Activated CD8-positive, alpha-beta memory T cell treated with anti-CD3 and anti-CD28 coated beads, Interleukin-2, amount 50 U/mL, for 48 hours (primary cell): ENCODE results near the gene TMEM256.
A peak's percentile ranks its signal among the peaks of the same experiment; 100 is the strongest.

ENCODE experiments used
- DNase-seq: peaks from one replicate; pipeline ENCODE4 v3.0.0-alpha.2; 2020

The TMEM256 gene

DNA sequence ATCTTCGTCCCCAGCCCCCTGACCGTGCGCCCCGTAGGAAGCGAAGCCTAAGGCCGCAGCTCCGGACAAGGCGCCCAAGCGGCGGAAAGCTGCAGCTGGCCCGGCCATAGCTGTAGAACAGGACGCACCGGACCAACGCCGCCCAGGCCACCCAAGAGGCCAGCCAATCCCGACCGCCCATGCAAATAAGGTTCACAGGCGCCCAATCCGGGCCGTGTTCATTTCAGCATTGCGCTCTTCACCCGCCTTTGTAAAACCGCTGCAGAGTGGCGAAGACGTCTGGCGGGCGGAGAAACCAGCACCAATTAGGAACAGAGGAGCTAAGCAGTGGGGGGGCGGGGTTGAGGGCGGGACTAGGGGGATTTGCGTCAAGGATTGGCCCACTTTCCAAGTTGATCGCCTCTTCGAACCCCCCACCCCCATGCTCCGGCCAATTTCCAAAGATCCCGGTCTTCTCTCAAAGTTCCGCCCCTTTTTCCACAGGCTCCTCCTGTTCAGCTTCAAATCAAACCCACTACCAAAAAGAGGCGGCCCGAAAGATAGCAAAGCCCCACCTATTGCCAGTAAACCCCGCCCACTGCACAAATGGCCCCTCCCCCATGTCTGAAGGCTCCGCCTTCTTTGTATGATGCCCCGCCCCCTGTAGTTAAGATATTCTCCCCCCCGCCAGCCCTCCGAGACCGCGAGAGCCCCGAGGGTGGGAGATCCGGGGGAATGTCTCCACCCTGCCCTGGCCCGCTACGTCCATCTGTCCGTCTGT is at the start of gene TMEM256:
TMEM256 (minus strand) TSS at position 121 of the 760 bp plus-strand sequence; CDS start at position 108, 13 bp downstream.
- DNase-seq: peak; percentile 95

DNA sequence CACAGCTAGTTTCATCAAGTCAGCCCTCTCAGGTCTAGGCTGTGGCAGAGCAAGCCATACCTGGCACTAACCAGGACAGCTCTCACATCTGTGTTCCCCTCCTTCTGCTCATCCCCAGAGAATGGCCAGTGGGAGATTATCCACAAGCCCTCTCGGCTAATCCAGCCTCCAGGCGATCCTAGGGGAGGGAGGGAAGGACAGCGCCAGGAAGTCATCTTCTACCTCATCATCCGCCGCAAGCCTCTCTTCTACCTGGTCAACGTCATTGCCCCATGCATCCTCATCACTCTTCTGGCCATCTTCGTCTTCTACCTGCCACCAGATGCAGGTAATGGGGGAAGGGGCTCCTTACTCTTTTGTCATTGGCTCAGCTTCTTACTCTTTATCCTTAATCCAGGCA is 44.6 kb upstream of the TMEM256 start:
- no peak for DNase-seq

DNA sequence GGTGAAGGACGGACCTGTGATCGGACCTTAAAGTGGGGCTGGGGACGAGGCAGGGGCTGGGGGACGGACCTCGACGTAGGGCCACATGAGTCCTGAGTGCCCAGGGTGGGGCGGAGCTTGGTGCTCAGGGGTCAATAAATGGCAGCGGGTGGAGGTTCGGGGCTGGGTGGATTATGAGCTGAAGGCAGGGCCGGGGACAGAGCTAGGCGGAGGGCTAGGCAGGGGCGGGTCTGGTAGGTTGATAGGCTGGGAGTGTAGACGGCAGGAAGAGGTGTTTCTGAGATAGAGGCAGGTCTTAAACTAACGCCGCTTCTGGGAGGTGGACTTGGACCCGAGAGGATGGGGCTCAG is 41.7 kb upstream of the TMEM256 start:
- peak; percentile 63 for DNase-seq

DNA sequence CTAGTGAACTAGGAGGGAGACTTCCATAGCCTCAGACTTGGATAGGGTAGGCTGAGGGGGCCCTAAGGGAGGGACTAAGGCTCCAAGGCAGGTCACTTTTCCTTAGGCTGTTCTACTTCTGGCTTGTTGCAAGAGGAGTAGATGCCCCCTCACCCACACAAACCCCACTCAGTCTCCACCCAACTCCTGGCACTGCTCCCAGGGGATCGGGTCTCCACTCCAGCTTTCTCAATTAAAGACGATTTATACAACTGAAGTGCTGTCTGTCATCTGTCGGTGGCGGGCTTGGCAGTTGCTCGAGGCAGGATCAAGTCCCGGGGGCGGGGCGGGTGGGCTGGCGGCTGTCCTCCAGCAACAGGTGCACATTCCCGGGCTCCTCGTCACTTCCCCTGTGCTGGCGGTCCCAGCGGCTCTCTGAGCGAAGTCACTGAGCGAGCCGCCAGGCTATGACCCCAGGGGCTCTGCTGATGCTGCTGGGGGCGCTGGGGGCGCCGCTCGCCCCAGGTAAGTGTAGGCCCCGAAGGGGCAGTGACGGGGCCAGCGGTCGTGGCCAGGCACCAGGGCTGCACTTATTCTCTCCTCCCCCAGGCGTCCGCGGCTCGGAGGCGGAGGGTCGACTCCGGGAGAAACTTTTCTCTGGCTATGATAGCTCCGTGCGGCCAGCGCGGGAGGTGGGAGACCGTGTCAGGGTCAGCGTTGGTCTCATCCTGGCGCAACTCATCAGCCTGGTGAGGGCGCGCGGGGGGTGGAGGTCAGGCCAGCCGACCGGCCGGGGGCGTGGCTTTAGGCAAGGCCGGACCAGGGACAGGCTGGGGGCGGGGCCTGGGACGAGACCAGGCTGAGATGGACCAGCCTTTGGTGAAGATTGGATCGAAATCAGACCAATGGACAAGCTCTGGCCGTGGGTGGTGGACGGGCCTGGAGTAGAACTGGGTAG is 41.1 kb upstream of the TMEM256 start, which contains the start of gene CHRNB1:
CHRNB1 (plus strand) TSS at position 380 of the 937 bp plus-strand sequence; CDS start at position 447, 67 bp downstream.
- DNase-seq: peak; percentile 61

DNA sequence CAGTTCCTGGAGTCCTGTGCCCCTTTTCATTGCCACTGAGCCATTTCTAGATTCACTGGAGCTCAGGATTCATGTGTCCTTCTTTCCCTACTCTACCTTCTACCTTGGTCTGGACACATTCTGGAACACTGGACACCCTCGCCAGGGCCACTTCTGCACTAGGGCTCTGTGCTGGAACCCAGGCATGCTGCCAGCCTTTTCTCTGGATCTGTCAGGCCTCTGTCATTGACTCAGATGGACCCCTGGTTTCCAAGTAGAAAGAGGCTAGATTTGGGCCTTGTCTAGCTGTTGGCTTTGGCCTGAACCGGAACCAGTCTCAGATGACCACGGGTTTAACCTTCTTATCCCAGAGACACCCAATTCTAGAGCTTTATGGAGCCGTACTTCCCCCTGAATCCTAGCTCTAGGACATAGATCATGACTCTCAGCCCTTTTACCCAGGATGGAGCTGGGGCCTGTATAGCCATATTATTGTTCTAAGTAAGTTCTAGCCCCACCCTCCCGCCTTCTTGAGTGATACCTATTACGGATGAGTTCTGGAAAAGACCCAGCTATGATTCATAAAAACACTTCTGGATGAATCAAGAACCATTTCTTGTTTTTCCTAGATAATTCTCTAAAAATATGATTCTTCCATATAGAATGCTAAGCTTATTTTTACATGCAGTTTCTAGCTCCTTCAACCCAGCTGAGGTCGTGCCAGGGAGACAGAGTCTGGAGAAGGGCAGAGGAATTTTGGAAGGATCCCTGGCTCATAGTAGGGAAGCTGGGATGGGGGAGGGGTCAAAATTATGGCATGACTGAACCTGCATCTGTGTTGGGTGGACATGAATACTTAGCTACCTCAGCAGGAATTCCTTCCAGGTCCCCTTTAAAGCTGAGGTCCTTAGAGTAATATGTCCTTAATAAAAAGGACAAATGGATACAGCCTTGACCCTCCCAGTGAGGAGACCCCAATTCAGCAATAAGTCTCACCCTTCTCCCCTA is 39.9 kb upstream of the TMEM256 start:
- no peak for DNase-seq

DNA sequence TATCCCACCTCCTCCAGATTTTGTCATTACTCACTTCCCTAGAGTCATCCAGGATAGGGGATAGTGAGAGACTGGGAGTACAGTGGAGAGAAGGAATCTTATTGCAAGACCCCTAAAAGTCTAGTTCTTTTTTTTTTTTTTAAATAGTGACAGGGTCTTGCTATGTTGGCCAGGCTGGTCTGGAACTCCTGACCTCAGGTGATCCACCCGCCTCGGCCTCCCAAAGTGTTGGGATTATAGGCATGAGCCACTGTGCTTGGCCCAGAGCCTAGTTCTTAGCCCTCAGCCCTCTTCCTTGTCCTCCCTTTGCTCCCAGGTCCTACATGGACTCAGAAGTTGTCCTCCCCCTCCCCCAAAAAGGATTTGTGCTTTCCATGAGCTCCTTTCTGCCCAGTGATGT is 38.2 kb upstream of the TMEM256 start:
- no peak for DNase-seq

DNA sequence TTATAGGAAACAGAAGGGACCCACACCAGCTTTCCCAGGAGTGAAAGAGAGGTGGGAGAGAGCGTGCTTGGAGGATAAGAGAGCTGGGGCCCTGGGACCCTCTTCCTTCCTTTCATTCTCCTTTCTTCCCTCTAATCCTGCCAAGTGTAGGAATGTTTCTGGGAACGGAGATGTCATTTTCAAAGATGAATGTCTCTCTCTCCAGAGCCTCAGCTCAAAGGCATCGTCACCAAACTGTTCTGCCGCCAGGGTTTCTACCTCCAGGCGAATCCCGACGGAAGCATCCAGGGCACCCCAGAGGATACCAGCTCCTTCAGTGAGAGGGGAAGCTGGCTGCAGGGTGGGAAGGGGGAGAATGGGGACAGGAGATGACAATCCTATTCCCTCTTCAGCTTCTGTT is 37.4 kb upstream of the TMEM256 start:
- no peak for DNase-seq

DNA sequence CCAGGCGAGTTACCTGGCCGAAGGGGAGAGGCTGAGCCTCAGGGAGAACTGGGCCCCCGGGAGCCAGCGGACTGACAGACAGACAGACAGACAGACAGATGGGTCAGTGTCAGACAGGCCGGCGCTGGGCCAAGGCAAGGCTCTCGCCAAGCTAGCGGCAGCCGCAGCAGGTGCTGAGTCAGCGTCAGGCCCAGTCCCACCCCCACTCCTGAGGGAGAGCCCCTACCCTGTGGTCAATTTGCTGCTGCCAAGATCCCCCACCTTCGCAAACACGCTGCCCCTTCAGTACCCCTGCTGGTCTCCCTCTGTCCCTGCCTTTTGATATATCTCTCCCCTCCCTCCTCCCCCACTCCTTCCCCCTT is 36.9 kb upstream of the TMEM256 start:
- DNase-seq: peak; percentile 64

DNA sequence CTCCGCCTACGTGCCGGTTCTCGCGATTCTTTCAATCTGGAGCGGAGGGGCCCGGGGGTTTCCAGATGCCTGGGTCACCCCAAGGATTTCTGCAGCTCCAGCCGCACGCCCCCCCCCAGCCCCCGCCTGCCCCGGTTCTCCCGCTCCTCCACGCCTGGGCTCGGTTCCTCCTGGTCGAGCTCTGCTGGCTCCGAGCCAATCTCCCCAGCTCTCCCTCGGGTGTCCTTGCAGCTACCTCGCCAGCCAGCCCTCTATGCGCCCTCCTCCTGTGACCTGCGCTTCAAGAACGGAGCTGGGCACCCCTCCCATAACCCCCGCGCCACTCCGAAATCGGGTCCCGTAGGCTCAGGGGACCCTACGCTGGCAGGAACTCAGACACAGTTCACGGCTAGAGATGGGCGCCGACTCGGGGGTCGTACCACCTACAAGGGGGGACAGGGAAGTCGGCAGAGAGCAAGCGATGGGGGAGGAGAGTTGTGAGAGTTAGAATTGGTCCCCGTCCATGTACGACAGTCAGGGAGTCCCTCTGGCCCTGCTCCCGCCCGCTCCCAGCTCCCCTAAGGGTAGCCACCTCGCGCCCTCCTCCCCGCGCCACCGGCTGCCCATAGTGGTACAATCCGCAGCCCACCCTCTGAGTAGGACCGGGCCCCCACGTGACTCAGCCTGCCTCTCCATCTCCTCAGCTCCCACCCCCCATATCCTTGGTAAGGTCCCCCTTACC is 36.4 kb upstream of the TMEM256 start:
- peak; percentile 79 for DNase-seq

DNA sequence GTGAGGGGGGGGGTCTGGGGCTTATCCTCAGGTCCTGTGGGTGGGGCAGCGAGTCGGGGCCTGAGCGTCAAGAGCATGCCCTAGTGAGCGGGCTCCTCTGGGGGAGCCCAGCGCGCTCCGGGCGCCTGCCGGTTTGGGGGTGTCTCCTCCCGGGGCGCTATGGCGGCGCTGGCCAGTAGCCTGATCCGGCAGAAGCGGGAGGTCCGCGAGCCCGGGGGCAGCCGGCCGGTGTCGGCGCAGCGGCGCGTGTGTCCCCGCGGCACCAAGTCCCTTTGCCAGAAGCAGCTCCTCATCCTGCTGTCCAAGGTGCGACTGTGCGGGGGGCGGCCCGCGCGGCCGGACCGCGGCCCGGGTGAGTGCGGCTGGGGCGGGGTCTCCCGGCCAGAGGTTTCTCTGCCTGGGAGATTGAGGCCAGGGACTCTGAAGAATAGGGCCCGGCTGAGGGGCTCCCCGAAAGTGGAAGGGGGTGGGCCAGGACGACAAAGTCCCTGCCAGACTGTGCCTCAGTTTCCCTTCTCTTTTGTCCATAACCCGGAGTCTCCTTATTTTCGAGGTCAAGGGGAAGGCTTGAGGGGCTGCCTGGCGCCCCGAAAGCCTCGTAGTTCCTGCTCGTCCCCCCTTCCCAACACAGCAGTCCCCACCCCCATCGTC is 35.7 kb upstream of the TMEM256 start, which contains the start of gene FGF11:
FGF11 (plus strand) TSS at position 51 of the 651 bp plus-strand sequence; CDS start at position 160, 109 bp downstream.
- peak; percentile 65 for DNase-seq

DNA sequence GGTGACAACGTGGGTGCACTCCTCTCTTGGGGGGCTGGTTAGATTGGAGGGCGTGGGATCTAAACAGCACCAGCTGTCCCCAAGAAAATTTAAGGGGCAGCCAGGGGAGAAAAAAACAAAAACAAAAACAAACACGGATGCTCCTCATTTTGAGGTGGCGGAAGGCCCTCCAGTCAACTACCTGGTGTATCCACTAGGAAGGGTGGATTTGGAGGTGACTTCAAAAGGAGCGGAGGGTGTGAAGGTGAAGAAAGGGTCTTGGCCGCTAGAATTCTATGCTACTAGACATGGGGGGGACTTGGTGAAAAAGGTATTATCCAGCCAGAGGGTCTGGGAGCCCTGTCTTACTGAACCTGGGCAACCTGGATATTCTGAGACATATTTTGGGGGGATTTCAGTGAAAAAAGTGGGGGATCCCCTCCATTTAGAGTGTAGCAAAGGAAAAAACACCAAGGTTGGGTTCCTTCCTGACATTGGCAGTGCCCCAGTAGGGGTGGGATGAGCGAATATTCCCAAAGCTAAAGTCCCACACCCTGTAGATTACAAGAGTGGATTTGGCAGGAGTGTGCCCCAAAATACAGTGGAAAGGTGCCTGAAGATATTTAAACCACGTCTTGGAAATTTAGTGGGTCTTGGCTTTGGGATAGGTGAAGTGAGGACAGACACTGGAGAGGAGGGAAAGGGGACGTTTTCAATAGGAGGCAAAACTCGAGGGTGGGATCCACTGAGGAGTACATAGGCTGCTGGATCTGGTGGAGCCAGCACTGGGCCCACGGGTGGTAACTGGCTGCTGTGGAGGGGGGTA is 35.0 kb upstream of the TMEM256 start:
- no peak for DNase-seq

DNA sequence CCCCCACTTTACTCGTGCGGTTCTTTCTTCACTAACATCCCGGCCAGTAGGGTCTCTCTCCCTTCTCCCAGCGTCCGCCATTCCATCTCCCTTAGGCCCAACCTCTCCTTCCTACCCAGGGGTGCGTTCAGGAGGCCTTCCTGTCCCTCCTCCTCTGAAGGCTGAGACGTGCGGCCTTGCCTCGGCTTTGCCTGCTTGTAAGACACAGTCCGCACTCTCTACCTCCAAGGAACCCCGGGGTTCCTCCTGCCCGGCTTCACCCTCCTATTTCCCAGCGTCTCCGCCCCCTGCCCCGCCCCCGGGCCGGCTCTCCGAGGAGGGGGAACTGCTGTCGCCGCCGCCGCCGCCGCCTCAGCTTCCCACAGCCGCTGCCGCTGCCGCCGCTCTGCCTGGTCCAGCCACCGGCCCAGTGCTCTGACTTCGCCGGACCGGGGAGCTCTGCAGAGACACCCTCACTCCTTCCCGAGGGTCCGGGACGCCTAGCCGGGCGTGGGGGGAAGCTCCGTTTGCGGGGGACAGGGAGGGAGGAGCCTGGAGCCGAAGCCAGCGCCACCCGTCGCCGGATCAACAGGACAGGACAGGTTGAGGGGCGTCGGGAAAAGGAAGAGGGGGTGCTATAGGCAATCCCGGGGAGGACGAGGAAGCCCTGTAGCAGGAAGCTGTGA is 34.2 kb upstream of the TMEM256 start:
- peak; percentile 80 for DNase-seq

DNA sequence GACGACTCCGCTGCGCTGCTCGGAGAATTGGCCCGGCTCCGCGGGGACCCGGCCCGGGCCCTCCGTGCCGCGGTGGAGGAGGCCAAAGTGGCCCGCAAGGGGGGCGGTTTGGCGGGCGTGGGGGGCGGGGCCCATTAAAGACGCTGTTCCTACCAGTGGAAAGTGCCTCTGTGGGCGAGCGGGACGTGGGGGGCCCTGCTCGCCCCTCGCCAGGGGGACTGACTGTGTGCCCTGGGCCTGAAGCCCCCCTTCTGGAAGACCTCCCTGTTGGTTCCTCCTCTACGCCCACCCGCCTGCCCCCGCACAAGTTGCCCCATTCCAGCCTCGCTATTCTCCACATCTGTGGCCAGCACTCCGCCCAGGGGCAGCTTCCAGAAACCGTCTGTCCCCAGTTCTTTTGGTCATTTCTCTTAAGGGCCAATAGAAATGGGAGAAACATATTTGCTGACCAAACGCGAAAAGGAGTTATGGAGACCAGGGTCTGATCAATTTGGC is 33.5 kb upstream of the TMEM256 start:
- no peak for DNase-seq

DNA sequence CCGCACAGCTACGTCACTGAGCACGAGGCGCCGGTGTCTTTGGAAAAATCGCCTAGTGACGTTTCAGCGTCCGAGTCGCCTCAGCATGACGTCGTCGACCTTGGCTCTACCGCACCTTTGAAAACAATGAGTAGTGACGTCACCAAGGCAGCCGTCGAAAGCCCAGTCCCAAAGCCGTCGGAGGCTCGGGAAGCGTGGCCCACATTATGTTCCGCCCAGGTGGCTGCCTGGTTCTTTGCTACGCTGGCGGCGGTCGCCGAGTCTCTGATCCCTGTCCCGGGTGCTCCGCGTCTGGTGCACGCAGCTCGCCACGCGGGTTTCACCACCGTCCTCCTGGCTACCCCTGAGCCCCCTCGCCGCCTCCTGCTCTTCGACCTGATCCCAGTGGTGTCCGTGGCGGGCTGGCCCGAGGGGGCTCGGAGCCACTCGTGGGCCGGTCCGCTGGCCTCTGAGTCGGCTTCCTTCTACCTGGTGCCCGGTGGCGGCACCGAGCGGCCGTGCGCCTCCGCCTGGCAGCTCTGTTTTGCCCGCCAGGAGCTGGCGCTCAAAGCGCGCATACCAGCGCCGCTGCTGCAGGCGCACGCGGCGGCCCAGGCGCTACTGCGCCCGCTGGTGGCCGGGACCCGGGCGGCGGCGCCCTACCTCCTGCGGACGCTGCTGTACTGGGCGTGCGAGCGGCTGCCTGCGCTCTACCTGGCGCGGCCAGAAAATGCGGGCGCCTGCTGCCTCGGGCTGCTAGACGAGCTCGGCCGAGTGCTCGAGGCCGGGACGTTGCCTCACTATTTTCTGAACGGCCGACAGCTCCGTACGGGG is 32.9 kb upstream of the TMEM256 start:
- peak; percentile 91 for DNase-seq

DNA sequence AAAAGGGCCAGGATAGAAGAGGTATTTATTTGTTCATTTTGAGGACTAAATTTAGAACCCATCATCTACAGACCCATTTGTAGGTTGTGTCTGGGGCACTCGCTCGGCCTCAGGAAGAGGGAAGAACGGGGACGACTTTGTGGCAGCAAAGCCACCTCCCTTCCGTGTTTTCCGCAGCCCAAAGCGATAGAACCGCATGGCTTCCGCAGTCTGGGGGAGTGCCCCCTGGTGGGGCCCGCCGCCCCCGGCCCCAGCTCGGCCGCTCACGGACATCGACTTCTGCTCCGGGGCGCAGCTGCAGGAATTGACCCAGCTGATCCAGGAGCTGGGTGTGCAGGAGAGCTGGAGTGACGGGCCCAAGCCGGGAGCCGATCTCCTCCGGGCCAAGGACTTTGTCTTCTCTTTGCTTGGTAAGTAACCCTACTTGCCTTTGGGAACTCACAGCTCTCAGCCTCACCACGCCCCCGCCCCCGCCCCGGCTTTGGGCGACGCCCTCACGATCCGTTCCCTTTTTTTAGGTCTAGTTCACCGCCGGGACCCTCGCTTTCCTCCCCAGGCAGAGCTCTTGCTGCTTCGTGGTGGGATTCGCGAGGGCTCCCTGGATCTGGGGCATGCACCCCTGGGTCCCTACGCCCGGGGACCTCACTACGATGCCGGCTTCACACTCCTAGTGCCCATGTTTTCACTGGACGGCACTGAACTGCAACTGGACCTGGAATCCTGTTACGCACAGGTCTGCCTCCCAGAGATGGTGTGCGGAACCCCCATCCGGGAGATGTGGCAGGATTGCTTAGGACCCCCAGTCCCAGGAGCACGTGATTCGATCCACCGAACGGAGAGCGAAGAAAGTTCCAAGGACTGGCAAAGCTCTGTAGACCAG is 32.0 kb upstream of the TMEM256 start:
- DNase-seq: peak; percentile 83

DNA sequence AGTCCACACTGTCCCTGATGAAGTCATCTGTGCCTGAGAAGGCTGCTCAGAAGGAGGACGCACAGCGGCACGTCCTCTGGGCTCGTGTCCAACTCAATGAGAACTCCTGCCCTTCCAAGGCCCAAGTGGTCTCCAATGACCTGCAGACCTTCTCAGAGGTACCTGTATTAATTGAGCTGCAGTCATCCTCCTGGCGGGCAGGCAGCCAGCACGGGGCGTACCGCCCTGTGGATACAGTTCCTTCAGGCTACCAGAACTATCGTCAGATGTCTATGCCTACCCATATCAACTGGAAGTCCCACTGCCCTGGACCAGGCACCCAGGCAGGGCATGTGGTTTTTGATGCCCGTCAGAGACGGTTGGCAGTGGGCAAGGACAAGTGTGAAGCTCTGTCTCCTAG is 28.4 kb upstream of the TMEM256 start:
- DNase-seq: no peak

DNA sequence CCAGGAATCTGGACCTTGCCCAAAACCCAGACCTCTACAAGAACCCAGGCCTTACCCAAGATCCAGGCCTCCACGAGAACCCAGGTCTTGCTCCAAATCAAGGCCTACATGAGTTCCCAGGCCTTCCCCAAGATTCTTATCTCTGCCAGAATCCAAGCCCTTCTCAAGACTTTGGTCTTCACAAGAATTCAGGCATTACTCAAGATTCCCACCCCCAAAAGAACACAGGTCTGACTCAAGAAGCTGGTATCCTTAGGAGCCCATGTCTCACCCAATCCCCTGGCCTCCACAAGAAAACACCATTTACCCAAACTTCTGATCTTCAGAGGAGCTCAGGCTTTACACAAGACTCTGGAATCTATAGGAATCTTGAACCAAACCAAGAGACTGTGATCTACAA is 27.3 kb upstream of the TMEM256 start:
- DNase-seq: no peak

DNA sequence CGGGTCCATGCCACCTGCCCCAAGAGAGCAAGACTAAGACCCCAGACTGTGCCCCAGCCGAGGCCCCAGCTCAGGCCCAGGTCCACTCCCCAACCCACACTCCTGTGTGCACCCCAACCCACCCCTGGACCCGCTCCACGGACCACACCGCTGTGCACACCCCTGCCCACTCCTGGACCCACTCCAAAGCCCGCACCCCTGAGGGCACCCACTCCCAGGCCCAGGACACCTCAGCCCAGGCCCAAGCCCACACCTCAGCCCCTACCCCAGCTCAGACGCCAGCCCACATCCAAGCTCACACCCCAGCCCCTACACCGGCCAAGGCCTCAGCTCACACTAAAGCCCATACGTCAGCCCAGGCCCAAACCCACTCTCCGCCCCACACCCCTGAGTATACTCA is 25.8 kb upstream of the TMEM256 start:
- DNase-seq: no peak
